OCI-M2 (cell line): ENCODE measurements around the gene TMEM123.

ENCODE experiments used
- DNase-seq: peaks from one replicate; lab custom pipeline; 2025; ENCODE audit not compliant: unreplicated experiment; lab: John Stamatoyannopoulos, UW

The TMEM123 gene

GRCh38 chr11:102426570-102426969 is 26.0 kb downstream of the TMEM123 start:
- DNase-seq, result no peak

- DNase-seq, result no peak
Observed at GRCh38 chr11:102426000-102426399, 26.6 kb downstream of the TMEM123 start.

- no peak for DNase-seq
Observed at GRCh38 chr11:102423936-102424335, 28.6 kb downstream of the TMEM123 start.

GRCh38 chr11:102422817-102423712 is 29.5 kb downstream of the TMEM123 start:
- DNase-seq, result no peak

GRCh38 chr11:102421261-102421660 is 31.3 kb downstream of the TMEM123 start:
- no peak for DNase-seq

GRCh38 chr11:102420547-102420946 is 32.0 kb downstream of the TMEM123 start:
- DNase-seq, result no peak

GRCh38 chr11:102419181-102419580 is 33.4 kb downstream of the TMEM123 start:
- no peak for DNase-seq

- DNase-seq, result no peak
Observed at GRCh38 chr11:102416976-102417375, 35.6 kb downstream of the TMEM123 start.

- no peak for DNase-seq
Observed at GRCh38 chr11:102415304-102415916, 37.2 kb downstream of the TMEM123 start.

GRCh38 chr11:102414559-102414958 is 38.0 kb downstream of the TMEM123 start:
- DNase-seq, result no peak

- DNase-seq, result no peak
Observed at GRCh38 chr11:102413497-102413896, 39.1 kb downstream of the TMEM123 start.

GRCh38 chr11:102411142-102411541 is 41.4 kb downstream of the TMEM123 start:
- DNase-seq, result no peak

- DNase-seq, result no peak
Observed at GRCh38 chr11:102410382-102410784, 42.2 kb downstream of the TMEM123 start.

GRCh38 chr11:102408339-102408738 is 44.2 kb downstream of the TMEM123 start:
- no peak for DNase-seq

GRCh38 chr11:102407901-102408300 is 44.7 kb downstream of the TMEM123 start:
- no peak for DNase-seq

- DNase-seq, result no peak
Observed at GRCh38 chr11:102406099-102406498, 46.5 kb downstream of the TMEM123 start.

- DNase-seq, result no peak
Observed at GRCh38 chr11:102405501-102405900, 47.1 kb downstream of the TMEM123 start.

GRCh38 chr11:102402548-102402947 is 50.0 kb downstream of the TMEM123 start:
- DNase-seq, result no peak

- DNase-seq, result no peak
Observed at GRCh38 chr11:102401905-102402304, 50.7 kb downstream of the TMEM123 start.

- DNase-seq, result no peak
Observed at GRCh38 chr11:102400603-102401002, 52.0 kb downstream of the TMEM123 start.

GRCh38 chr11:102399189-102399588 is 53.4 kb downstream of the TMEM123 start:
- DNase-seq, result no peak

- DNase-seq, result no peak
Observed at GRCh38 chr11:102398297-102398696, 54.3 kb downstream of the TMEM123 start.
